Measurements from ENCODE around the gene ZNF598.

The ZNF598 gene

GRCh38 chr16:2009791-2010510, at the start of gene ZNF598:
TSS of gene ZNF598 (minus strand) at chr16:2009821.
- DNase-seq (ENCODE audit: low read depth) = peak; percentile 64

GRCh38 chr16:2058872-2059271, 49.3 kb upstream of the ZNF598 start:
- DNase-seq (ENCODE audit: low read depth) = no peak

- DNase-seq (ENCODE audit: low read depth) = no peak
Observed at GRCh38 chr16:2058420-2058819, 48.8 kb upstream of the ZNF598 start.

GRCh38 chr16:2057438-2057837, 47.8 kb upstream of the ZNF598 start:
- DNase-seq (ENCODE audit: low read depth) = no peak

GRCh38 chr16:2056681-2057407, 47.2 kb upstream of the ZNF598 start:
- no peak for DNase-seq (ENCODE audit: low read depth)

GRCh38 chr16:2056077-2056476, 46.5 kb upstream of the ZNF598 start:
- DNase-seq (ENCODE audit: low read depth) = no peak

- no peak for DNase-seq (ENCODE audit: low read depth)
Observed at GRCh38 chr16:2054543-2055245, 45.1 kb upstream of the ZNF598 start.

- no peak for DNase-seq (ENCODE audit: low read depth)
Observed at GRCh38 chr16:2053897-2054296, 44.3 kb upstream of the ZNF598 start.

GRCh38 chr16:2053211-2053610, 43.6 kb upstream of the ZNF598 start:
- no peak for DNase-seq (ENCODE audit: low read depth)

- DNase-seq (ENCODE audit: low read depth) = no peak
Observed at GRCh38 chr16:2048116-2048543, 38.5 kb upstream of the ZNF598 start.

GRCh38 chr16:2047330-2048115, 37.9 kb upstream of the ZNF598 start, which contains the start of the genes NTHL1 and TSC2:
TSS of gene NTHL1 (minus strand) at chr16:2047834. CDS start at chr16:2047823, 11 bp downstream.
TSS of gene TSC2 (plus strand) at chr16:2047985. CDS start at chr16:2048616, 631 bp downstream.
- peak; percentile 88 for DNase-seq (ENCODE audit: low read depth)

GRCh38 chr16:2046893-2047329, 37.3 kb upstream of the ZNF598 start:
- no peak for DNase-seq (ENCODE audit: low read depth)

- DNase-seq (ENCODE audit: low read depth) = no peak
Observed at GRCh38 chr16:2045965-2046892, 36.6 kb upstream of the ZNF598 start.

- no peak for DNase-seq (ENCODE audit: low read depth)
Observed at GRCh38 chr16:2044541-2044940, 34.9 kb upstream of the ZNF598 start.

- DNase-seq (ENCODE audit: low read depth) = no peak
Observed at GRCh38 chr16:2043667-2044451, 34.2 kb upstream of the ZNF598 start.

- DNase-seq (ENCODE audit: low read depth) = no peak
Observed at GRCh38 chr16:2042986-2043666, 33.5 kb upstream of the ZNF598 start.

- no peak for DNase-seq (ENCODE audit: low read depth)
Observed at GRCh38 chr16:2042171-2042985, 32.8 kb upstream of the ZNF598 start.

GRCh38 chr16:2040787-2041522, 31.3 kb upstream of the ZNF598 start:
- no peak for DNase-seq (ENCODE audit: low read depth)
